Endothelial cell of umbilical vein (primary cell): ENCODE measurements around the gene INSIG2. TPM values are rescaled to one million over a fixed set of nuclear protein-coding genes. Genes with fewer than 3 reads are reported as not detected.

Source experiments
- BruUV-seq: library from RNA; stranded (reverse); fragments of 400-500 nt; replicated peaks from 2 replicates; lab custom pipeline; 2021; lab: Mats Ljungman, UMichigan
- CTCF ChIA-PET: fragments of 300-600, 350-600 bp; sonication (Branson Sonifier 250); formaldehyde crosslinking; loops from one replicate; lab custom pipeline; 2021; ENCODE audit warnings: antibody characterized with exemption, inconsistent platforms; lab: Charles Lee
- POLR2A ChIA-PET: fragments of 300-600, 350-600 bp; sonication (Branson Sonifier 250); formaldehyde crosslinking; loops from one replicate; lab custom pipeline; 2021; ENCODE audit warnings: antibody characterized with exemption, inconsistent platforms; lab: Charles Lee
- DNase-seq: peaks from one replicate; pipeline ENCODE4 v3.0.0-alpha.2; 2011; ENCODE audit warnings: low read depth, low spot score
- FAIRE-seq: peaks from 2 replicates; lab custom pipeline; 2011; peaks lifted over from hg19 to GRCh38; lab: Jason Lieb, UNC
- H2AFZ ChIP-seq: 2 replicates; pipeline ENCODE4 v1.6.0; 2012; ENCODE audit warnings: low read depth, low read length, control low read depth, inconsistent platforms
- H3K27ac ChIP-seq: 2 replicates; pipeline ENCODE4 v1.5.1; 2011; ENCODE audit warnings: low read depth, mild to moderate bottlenecking, control low read depth, low read length, moderate library complexity; ENCODE audit not compliant: insufficient read depth
- H3K27me3 ChIP-seq, 2 experiments: 2 replicates each; pipeline versions ENCODE4 v1.6.0 to v1.6.1; 2011; ENCODE audit warnings: low read length in 2 of 2, mixed read lengths in 1 of 2; ENCODE audit not compliant: control insufficient read depth in 2 of 2, insufficient read depth in 2 of 2
- H3K36me3 ChIP-seq, 2 experiments: 2 replicates in 1 of 2; 3 replicates in 1 of 2; pipeline ENCODE4 v1.5.1; 2011; ENCODE audit warnings: low read length in 2 of 2, mild to moderate bottlenecking in 1 of 2, moderate library complexity in 1 of 2; ENCODE audit not compliant: control insufficient read depth in 2 of 2, insufficient read depth in 2 of 2; ENCODE audit errors: extremely low read depth in 1 of 2
- H3K4me1 ChIP-seq: 3 replicates; pipeline ENCODE4 v1.5.1; 2011; ENCODE audit warnings: mild to moderate bottlenecking, low read length; ENCODE audit not compliant: control insufficient read depth, insufficient read depth; ENCODE audit errors: extremely low read depth
- H3K4me2 ChIP-seq: 2 replicates; pipeline ENCODE4 v1.6.1; 2011; ENCODE audit warnings: low read length, control low read depth, mixed read lengths; ENCODE audit not compliant: insufficient read depth
- H3K4me3 ChIP-seq, 3 experiments: fragments of 200-600 bp in 1 of 3; sonication (generic), shearing (Covaris generic) in 1 of 3; replicated peaks in 1 of 3; 2 replicates each; pipeline ENCODE4 v1.5.1; 2011 to 2016; ENCODE audit warnings: control low read depth in 3 of 3, low read length in 3 of 3, mild to moderate bottlenecking in 2 of 3, inconsistent platforms in 1 of 3, low read depth in 1 of 3, moderate library complexity in 1 of 3; ENCODE audit not compliant: insufficient read depth in 1 of 3
- H3K79me2 ChIP-seq: 2 replicates; pipeline ENCODE4 v1.6.0; 2012; ENCODE audit warnings: low read length, inconsistent platforms; ENCODE audit not compliant: control insufficient read depth, insufficient read depth
- H3K9ac ChIP-seq: replicated peaks from 2 replicates; pipeline ENCODE3; 2011; ENCODE audit warnings: low read length, control low read depth; ENCODE audit not compliant: insufficient read depth; ENCODE audit errors: extremely low read depth
- H3K9me1 ChIP-seq: replicated peaks from 3 replicates; pipeline ENCODE4 v1.6.0; 2011; ENCODE audit warnings: mild to moderate bottlenecking, low read length; ENCODE audit not compliant: control insufficient read depth, insufficient read depth; ENCODE audit errors: extremely low read depth
- H3K9me3 ChIP-seq: replicated peaks from 2 replicates; pipeline ENCODE4 v1.5.1; 2012; ENCODE audit warnings: low read length, inconsistent platforms; ENCODE audit not compliant: control insufficient read depth, insufficient read depth
- H4K20me1 ChIP-seq: replicated peaks from 2 replicates; pipeline ENCODE3; 2011; ENCODE audit warnings: mild to moderate bottlenecking, low read length; ENCODE audit not compliant: control insufficient read depth, insufficient read depth; ENCODE audit errors: extremely low read depth
- EZH2 ChIP-seq: IDR thresholded peaks from 2 replicates; pipeline ENCODE4 v1.6.1; 2012; ENCODE audit warnings: borderline replicate concordance, low read depth, mild to moderate bottlenecking, moderate library complexity, low read length, inconsistent platforms; ENCODE audit not compliant: severe bottlenecking
- FOS ChIP-seq: IDR thresholded peaks from 2 replicates; pipeline ENCODE4 v1.6.1; 2011; ENCODE audit warnings: mild to moderate bottlenecking, low read length, moderate library complexity, borderline replicate concordance; ENCODE audit not compliant: insufficient read depth
- GATA2 ChIP-seq: IDR thresholded peaks from 2 replicates; pipeline ENCODE4 v1.7.0; 2011; ENCODE audit warnings: low read depth, mild to moderate bottlenecking, moderate library complexity, mixed read lengths, low read length; ENCODE audit not compliant: insufficient read length, insufficient read depth
- JUN ChIP-seq: IDR thresholded peaks from 2 replicates; pipeline ENCODE4 v1.6.1; 2011; ENCODE audit warnings: borderline replicate concordance, low read depth; ENCODE audit not compliant: insufficient read length, insufficient read depth
- MYC ChIP-seq: IDR thresholded peaks from one replicate; pipeline ENCODE4 v1.6.1; 2011; ENCODE audit warnings: mild to moderate bottlenecking, low read depth, low read length
- POLR2A ChIP-seq: IDR thresholded peaks from 2 replicates; pipeline ENCODE4 v1.6.1; 2012; ENCODE audit warnings: low read depth, mild to moderate bottlenecking, control low read depth, low read length
- POLR2AphosphoS5 ChIP-seq: IDR thresholded peaks from 2 replicates; pipeline ENCODE4 v1.6.1; 2012; ENCODE audit warnings: low read depth, mild to moderate bottlenecking, control low read depth, low read length, moderate library complexity; ENCODE audit not compliant: insufficient read depth
- dilution Hi-C: fragments of 300-500 bp; cut with MboI; formaldehyde crosslinking; loops from one replicate; pipeline ENCODE4 v1.15.0; 2019; ENCODE audit warnings: low sequenced_read_pairs; ENCODE audit not compliant: extremely low pct_ligation_motif_present
- intact Hi-C: fragments of 100-400 bp; cut with micrococcal nuclease; formaldehyde crosslinking; loops from one replicate; pipeline ENCODE4 v1.10.0; 2022
- polyA plus RNA-seq, 4 experiments: library from polyadenylated mRNA; depleted of rRNA in 3 of 4; stranded (reverse) in 3 of 4; unstranded in 1 of 4; fragments of >200 nt; gene quantifications; 2 replicates each; pipeline versions ENCODE4 v1.2.1 to v1.2.3, GENCODE V29; 2011 to 2012; ENCODE audit warnings: missing spikeins in 1 of 4
- total RNA-seq: library from RNA; stranded (reverse); gene quantifications from 2 replicates; pipeline ENCODE4 v1.2.3, GENCODE V29; 2021
- TF ChIP-seq, protein P1 (sequence below): IDR thresholded peaks from 2 replicates; pipeline ENCODE4 v1.6.1; 2011; ENCODE audit not compliant: insufficient read depth, insufficient read length
- TF ChIP-seq, protein P2 (sequence below), 2 donors: IDR thresholded peaks; 1 replicate in 1 of 2; 2 replicates in 1 of 2; pipeline ENCODE4 v1.5.1; 2011; ENCODE audit warnings: low read length in 2 of 2, mild to moderate bottlenecking in 2 of 2, moderate library complexity in 2 of 2, control low read depth in 1 of 2, inconsistent platforms in 1 of 2, low read depth in 1 of 2; ENCODE audit not compliant: insufficient read depth in 1 of 2; ENCODE audit errors: extremely low read depth in 1 of 2

The INSIG2 gene
- total and polyA plus RNA-seq, 2 donors (not counting 3 experiments of a cell fraction or from before 2014, with no cell fraction given), result 24.1 to 26.9 TPM

DNA sequence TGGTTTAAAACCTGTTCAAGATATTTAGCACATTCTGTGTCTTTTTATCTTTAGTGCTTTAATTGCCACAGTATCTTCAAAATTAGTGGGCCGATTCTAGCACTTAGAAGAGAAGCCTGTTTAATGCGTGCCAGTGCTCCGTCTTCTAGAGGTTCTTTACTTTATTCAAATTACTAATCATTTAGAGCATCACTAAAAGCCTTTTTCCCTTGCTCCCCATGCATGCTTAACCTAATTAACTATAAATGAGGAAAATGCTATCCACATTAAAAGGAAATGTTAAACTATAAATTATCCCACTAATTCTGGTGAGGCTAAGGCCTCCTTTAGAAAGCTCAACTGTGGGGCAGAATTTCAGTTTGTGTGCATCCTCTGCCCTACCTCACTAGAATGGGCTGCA lies 31.5 kb upstream of the INSIG2 start:
- Histone ChIP-seq H3K9me3 (no peaks in the 10 kb centered on the region), H3K9me1 (no peaks in the 10 kb centered on the region), H3K4me3 (no peak overlapping the region), H3K36me3 (no peaks in the 10 kb centered on the region), H2AFZ (no peak overlapping the region), H3K27ac (no peak overlapping the region), H3K9ac (no peak overlapping the region), H3K27me3 (peaks cover 8 to 16% of the 10 kb centered on the region in 2 experiments), H3K79me2 (no peaks in the 10 kb centered on the region), H3K4me1 (no peaks in the 10 kb centered on the region), H3K4me2 (no peak overlapping the region), H4K20me1 (no peaks in the 10 kb centered on the region)
- dilution Hi-C loops (no loop called here), intact Hi-C loops (no loop called here)
- TF ChIP-seq JUN, result no peak
- no peak for TF ChIP-seq FOS
- no peak for TF ChIP-seq POLR2A
- TF ChIP-seq, protein P1, sequence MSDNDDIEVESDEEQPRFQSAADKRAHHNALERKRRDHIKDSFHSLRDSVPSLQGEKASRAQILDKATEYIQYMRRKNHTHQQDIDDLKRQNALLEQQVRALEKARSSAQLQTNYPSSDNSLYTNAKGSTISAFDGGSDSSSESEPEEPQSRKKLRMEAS, result no peak
- TF ChIP-seq MYC, result no peak
- TF ChIP-seq, protein P2, sequence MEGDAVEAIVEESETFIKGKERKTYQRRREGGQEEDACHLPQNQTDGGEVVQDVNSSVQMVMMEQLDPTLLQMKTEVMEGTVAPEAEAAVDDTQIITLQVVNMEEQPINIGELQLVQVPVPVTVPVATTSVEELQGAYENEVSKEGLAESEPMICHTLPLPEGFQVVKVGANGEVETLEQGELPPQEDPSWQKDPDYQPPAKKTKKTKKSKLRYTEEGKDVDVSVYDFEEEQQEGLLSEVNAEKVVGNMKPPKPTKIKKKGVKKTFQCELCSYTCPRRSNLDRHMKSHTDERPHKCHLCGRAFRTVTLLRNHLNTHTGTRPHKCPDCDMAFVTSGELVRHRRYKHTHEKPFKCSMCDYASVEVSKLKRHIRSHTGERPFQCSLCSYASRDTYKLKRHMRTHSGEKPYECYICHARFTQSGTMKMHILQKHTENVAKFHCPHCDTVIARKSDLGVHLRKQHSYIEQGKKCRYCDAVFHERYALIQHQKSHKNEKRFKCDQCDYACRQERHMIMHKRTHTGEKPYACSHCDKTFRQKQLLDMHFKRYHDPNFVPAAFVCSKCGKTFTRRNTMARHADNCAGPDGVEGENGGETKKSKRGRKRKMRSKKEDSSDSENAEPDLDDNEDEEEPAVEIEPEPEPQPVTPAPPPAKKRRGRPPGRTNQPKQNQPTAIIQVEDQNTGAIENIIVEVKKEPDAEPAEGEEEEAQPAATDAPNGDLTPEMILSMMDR (IDR thresholded peaks at IDR 0.05; ENCODE audit: extremely low read depth in 1 of 2, insufficient read depth in 1 of 2, low read depth in 1 of 2, low read length in 2 of 2), result no peak
- no peak for TF ChIP-seq POLR2AphosphoS5
- TF ChIP-seq GATA2, result no peak
- TF ChIP-seq EZH2, result no peak
- no TSS peak for BruUV-seq
- DNase-seq (no peak), FAIRE-seq (no peak)
- ChIA-PET CTCF (interaction anchor here (0.9 to 2.9 kb wide), 2 partner anchors 10 to 16 kb away, joined by 3 to 16 read pairs; no protein-coding TSS in a partner anchor), POLR2A (no interaction called here)
